ENCODE data around the gene KLHL24. TPM values are rescaled to one million over a fixed set of nuclear protein-coding genes. Genes with fewer than 3 reads are reported as not detected.
"Not testable (repeated sequence)": the region's sequence is repeated elsewhere in the genome, so short reads cannot be mapped to it uniquely, and the experiment has no call there.

KLHL24 gene
- total RNA-seq, 4 donors from 2014 or later: 94.8 to 148 (median 126) TPM

DNA sequence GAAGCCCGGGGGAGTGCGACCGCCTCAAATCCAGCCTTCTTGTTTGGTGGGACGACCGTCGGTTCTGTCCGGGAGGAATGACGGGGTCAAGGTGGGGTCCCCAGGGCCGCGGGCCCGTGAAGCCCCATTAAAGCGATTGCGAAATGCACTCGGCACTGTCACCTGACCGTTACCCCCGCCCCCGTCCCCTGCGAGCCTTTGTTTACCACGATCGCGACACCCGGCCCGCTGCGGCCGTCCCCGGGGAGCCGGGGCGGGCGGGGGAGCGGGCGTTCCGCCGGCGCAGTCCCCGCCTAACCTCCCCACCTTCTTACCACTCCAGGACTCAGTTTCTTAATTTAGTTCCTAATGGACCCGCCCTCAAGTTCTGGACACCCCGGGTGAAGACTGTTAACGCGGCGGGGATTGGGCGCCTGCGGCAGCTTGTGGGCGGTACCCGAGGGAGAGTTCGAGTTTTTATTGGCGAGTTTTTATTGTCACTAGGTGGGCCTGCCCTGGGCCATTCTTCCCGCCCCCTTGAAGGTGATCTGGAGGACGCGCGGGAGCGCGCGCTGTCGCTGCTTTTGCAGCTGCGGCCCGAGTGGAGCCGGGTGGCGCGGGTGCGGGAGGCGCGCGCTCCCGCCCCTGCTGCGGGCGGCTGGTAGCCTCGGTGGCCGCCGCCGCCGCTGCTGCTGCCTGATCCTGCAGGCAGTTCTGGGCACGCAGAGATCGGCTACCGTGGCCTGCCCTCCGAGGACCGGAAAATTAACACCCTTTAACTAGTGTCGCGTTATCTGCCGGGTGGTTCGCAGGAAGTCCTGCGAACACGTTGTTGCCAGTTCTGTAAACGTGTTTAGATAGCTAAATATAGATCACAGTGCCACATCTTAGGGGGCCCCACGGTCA is 1.0 kb downstream of the KLHL24 start:
- peak; percentile 93 for ATAC-seq
- H3K27me3 ChIP-seq: no peaks in the 10 kb centered on the region
- H3K4me3 ChIP-seq: peak overlapping the region; percentile 87 to 98
- H3K27ac ChIP-seq: peak overlapping the region; percentile 95 to 100 (median 98)
- H3K9me3 ChIP-seq: no peaks in the 10 kb centered on the region
- peak; percentile 23 to 24 for TF ChIP-seq POLR2A (IDR thresholded peaks at IDR 0.05)
- no peak for TF ChIP-seq POLR2AphosphoS5 (IDR thresholded peaks at IDR 0.05)
- TF ChIP-seq, protein P1, sequence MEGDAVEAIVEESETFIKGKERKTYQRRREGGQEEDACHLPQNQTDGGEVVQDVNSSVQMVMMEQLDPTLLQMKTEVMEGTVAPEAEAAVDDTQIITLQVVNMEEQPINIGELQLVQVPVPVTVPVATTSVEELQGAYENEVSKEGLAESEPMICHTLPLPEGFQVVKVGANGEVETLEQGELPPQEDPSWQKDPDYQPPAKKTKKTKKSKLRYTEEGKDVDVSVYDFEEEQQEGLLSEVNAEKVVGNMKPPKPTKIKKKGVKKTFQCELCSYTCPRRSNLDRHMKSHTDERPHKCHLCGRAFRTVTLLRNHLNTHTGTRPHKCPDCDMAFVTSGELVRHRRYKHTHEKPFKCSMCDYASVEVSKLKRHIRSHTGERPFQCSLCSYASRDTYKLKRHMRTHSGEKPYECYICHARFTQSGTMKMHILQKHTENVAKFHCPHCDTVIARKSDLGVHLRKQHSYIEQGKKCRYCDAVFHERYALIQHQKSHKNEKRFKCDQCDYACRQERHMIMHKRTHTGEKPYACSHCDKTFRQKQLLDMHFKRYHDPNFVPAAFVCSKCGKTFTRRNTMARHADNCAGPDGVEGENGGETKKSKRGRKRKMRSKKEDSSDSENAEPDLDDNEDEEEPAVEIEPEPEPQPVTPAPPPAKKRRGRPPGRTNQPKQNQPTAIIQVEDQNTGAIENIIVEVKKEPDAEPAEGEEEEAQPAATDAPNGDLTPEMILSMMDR (IDR thresholded peaks at IDR 0.05): peak in 1 of 4 experiments; percentile 7
- no peak for TF ChIP-seq EP300 (IDR thresholded peaks at IDR 0.05)
- peaks cover under 1 to 49% (median 16%) of the 10 kb centered on the region in 3 donors for H3K4me1 ChIP-seq
- H3K36me3 ChIP-seq: no peaks in the 10 kb centered on the region
- 0% methylated on average over 4 to 22 of the region's 84 CpGs for WGBS, 2 donors (ENCODE audit: low coverage in 1 of 2)

DNA sequence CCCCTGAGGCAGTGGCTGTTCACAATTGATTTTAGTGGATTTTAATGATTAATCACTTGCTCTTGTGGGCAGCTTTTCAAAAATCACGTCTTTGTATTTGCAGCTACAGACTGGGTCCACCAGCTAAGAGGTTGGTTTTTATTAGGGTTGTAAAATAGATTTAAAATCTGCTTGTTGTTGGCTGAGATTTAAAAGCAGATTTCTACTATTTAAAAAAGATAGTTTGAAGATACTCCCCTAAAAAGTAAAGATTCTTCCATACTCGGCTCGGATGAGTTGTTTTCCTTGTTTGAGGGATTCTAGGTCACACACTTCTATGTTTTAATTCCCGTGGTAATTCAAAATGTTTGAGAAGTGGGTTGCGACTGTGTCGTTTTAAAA is 1.7 kb downstream of the KLHL24 start:
- Histone ChIP-seq H3K9me3 (no peaks in the 10 kb centered on the region), H3K36me3 (no peaks in the 10 kb centered on the region), H3K4me3 (peak overlapping the region; percentile 87 to 98), H3K4me1 (peaks cover 7 to 55% (median 16%) of the 10 kb centered on the region in 3 donors), H3K27me3 (no peaks in the 10 kb centered on the region), H3K27ac (peak overlapping the region; percentile 67 to 100 (median 98))
- 10 to 18% methylated on average over 5 to 6 of the region's 6 CpGs for WGBS, 2 donors (ENCODE audit: low coverage in 1 of 2)
- ATAC-seq: no peak
- TF ChIP-seq POLR2A (IDR thresholded peaks at IDR 0.05) (no peak), POLR2AphosphoS5 (IDR thresholded peaks at IDR 0.05) (no peak), EP300 (IDR thresholded peaks at IDR 0.05) (no peak)
- TF ChIP-seq, protein P1 (IDR thresholded peaks at IDR 0.05): no peak

DNA sequence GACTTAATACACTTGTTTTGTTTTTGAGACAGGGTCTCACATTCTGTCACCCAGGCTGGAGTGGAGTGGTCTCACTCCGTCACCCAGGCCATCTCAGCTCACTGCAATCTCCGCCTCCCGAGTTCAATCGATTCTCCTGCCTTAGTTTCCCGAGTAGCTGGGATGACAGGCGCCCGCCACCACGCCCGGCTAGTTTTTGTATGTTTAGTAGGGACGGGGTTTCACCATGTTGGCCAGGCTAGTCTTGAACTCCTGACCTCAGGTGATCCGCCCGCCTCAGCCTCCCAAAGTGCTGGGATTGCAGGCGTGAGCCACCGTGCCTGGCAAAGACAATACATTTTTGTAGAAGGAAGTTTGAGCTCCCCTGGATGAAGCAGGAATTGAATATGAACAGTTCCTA is 2.2 kb downstream of the KLHL24 start:
- not testable (repeated sequence) for H3K36me3 ChIP-seq, H3K9me3 ChIP-seq, H3K27me3 ChIP-seq, ATAC-seq
- 89 to 90% methylated on average over 3 of the region's 14 CpGs for WGBS, 2 donors (ENCODE audit: low coverage in 1 of 2)
- H3K4me3 ChIP-seq: peak overlapping the region in 1 of 2 donors; percentile 98
- peak overlapping the region in 3 of 4 donors; percentile 98 to 100 (median 99) for H3K27ac ChIP-seq
- peaks cover 8 to 61% (median 16%) of the 10 kb centered on the region in 3 donors for H3K4me1 ChIP-seq

DNA sequence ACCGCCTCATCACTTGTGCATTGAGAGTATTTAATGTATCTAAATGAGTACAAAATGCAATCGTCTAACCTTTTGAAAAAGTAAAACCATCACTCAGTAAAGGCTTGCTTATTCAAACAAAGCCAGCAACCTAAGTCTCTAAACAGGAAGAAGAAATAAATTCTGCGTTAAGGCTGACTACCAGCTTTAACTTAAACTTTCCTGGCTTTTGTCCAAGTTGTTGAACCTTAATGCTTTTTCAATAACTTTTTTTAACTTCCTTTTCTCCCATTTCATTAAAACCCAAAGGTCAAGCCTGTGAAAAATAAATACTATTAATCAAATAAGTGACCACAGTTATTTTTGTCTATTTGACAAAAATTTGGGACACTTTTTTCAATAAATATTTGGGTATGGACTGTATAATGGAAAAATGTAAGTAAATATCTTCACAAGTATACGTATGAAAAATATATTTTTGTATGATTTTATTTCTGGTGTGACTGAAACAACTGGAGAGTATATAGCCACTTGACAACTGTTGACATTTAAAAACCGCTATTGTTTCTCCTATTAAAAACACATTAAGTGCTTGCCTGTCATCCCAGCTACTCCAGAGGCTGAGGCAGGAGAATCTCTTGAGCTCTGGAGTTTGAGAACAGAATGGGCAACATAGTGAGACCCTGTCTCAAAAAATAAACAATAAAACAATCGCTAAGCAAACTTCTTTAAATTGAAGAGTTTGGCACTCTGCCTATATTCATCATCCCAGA is 2.9 kb downstream of the KLHL24 start:
- Histone ChIP-seq H3K4me3 (no peak overlapping the region), H3K9me3 (no peaks in the 10 kb centered on the region), H3K27me3 (no peaks in the 10 kb centered on the region), H3K36me3 (no peaks in the 10 kb centered on the region), H3K4me1 (peaks cover 8 to 67% (median 16%) of the 10 kb centered on the region in 3 donors), H3K27ac (peak overlapping the region in 3 of 4 donors; percentile 98 to 100 (median 99))
- WGBS, 2 donors (ENCODE audit: low coverage in 1 of 2): 32 to 35% methylated on average over 6 of the region's 6 CpGs
- ATAC-seq: no peak
- TF ChIP-seq, protein P1 (IDR thresholded peaks at IDR 0.05): no peak
- no peak for TF ChIP-seq EP300 (IDR thresholded peaks at IDR 0.05)
- TF ChIP-seq POLR2AphosphoS5 (IDR thresholded peaks at IDR 0.05): no peak
- TF ChIP-seq POLR2A (IDR thresholded peaks at IDR 0.05): no peak

DNA sequence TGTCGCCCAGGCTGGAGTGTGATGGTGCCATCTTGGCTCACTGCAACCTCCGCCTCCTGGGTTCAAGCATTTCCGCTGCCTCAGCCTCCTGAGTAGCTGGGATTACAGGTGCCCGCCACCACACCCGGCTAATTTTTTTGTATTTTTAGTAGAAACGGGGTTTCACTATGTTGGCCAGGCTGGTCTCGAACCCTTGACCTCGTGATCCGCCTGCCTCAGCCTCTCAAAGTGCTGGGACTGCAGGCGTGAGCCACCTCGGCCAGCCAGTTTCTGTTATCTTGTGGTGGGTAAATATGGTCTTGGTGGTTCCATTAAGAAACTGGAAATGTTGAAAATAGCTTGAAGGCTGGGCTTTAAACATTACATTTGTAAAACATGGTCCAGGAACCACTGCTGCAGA is 5.2 kb downstream of the KLHL24 start:
- WGBS, 2 donors (ENCODE audit: low coverage in 1 of 2): 96 to 100% methylated on average over 4 to 8 of the region's 11 CpGs
- not testable (repeated sequence) for H3K36me3 ChIP-seq, H3K4me3 ChIP-seq, ATAC-seq, H3K9me3 ChIP-seq, H3K27me3 ChIP-seq
- Histone ChIP-seq H3K27ac (peak overlapping the region in 1 of 4 donors; percentile 24), H3K4me1 (peaks cover 8 to 78% (median 16%) of the 10 kb centered on the region in 3 donors)
